Embryonic facial prominence (tissue), 1 donor: ENCODE results near the gene PRKAG3.
"Not testable (repeated sequence)": the region's sequence is repeated elsewhere in the genome, so short reads cannot be mapped to it uniquely, and the experiment has no call there.

Experiments used
- DNase-seq: peaks from one replicate; pipeline ENCODE4 v3.0.0-alpha.2; 2016; ENCODE audit errors: extremely low spot score

PRKAG3 gene

DNA sequence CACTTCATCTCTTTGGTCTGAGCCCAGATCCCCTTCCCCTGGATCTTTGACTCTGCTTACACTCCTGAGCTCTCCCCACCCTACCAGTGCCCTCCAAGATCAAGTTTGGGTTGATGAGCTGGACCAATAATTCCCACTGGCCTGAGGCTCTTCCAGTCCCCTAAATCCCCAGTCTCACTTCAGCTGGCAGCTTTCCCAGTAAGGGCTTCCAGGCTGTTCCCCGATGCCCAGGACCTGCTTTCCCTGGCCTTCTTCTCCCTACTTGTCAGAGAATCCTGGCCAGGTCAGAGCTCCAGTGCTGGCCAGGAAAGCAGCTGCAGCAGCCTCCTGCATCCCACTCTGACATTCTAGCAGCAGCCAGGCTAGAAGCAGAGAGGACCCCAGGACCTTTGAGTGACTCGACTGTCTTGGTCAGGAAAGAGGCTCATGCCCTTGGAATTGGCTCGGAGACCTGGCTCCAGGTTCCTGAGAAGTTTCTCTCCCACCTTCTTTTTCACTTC, 31.5 kb upstream of the PRKAG3 start:
- DNase-seq, result no peak

- no peak for DNase-seq
These were observed 30.2 kb upstream of the PRKAG3 start for GRCh38 chr2:218861645-218862318.

- DNase-seq, result no peak
These were observed 29.4 kb upstream of the PRKAG3 start for GRCh38 chr2:218860950-218861381.

- DNase-seq, result no peak
These were observed 28.6 kb upstream of the PRKAG3 start for GRCh38 chr2:218859988-218860831.

DNA sequence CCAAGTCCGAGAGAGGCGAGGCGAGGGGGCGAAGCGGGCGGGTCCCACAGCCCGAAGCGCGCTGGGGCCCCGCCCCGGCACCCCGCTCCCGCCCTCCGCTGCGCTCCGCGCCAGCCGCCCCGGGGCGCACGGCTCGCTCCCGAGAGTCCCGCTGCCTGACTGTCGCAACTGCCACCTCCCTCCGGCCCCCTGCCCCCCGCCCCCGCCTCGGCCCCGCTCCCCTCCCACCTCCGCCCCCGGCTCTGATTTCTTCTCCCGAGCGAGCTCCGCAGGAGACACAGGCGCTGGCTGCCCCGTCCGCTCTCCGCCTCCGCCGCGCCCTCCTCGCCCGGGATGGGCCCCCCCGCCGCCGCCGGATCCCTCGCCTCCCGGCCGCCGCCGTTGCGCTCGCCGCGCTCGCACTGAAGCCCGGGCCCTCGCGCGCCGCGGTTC, 28.0 kb upstream of the PRKAG3 start, which contains the start of gene WNT6:
Gene WNT6 (plus strand): TSS at position 250 of the 432 bp plus-strand sequence. CDS start 233 bp downstream, outside the sequence.
- no peak for DNase-seq

DNA sequence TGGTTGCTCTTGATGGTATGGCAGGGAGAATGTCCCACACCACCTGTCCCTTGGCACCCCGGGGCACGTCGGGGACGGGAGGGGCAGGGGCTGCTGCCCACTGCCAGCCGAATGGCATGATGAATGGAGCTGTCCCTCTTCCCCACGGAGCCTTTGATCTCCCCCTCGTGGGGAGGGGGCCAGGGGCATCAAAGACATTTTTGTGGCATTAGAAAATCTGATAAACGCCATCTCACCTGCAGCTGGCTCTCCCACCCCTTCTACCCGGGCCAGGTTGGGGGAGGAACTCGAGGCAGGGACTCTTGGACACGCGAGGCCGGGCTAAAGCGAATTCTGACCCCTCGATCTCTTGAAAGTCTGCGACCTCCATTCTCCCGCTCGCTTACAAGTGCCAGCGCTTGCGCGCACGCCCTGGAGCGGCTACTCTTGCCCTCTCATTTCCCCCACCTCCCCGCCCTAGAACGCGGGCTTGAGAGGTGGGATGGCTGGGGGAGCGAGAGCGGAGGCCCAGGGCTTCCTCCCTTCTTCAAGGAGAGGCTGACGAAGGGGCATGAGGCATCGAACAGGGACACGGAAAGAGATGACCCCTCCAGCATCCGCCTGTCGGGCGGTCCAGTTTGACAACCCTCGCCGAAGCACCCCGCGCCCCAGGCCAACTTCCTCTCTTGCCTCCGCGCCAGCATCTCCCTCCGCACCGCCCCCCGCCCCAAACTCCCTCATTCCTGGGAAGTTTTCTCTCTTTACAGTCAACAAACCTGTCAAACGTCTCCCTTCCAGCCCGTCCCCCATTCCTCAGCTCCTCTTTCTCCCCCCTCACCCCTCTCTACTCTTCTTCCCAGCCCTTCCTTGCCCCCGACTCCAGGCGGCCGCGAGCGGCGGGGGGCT, 27.3 kb upstream of the PRKAG3 start:
- peak; percentile 68 for DNase-seq

- DNase-seq, result no peak
These were observed 26.5 kb upstream of the PRKAG3 start for GRCh38 chr2:218858138-218858445.

DNA sequence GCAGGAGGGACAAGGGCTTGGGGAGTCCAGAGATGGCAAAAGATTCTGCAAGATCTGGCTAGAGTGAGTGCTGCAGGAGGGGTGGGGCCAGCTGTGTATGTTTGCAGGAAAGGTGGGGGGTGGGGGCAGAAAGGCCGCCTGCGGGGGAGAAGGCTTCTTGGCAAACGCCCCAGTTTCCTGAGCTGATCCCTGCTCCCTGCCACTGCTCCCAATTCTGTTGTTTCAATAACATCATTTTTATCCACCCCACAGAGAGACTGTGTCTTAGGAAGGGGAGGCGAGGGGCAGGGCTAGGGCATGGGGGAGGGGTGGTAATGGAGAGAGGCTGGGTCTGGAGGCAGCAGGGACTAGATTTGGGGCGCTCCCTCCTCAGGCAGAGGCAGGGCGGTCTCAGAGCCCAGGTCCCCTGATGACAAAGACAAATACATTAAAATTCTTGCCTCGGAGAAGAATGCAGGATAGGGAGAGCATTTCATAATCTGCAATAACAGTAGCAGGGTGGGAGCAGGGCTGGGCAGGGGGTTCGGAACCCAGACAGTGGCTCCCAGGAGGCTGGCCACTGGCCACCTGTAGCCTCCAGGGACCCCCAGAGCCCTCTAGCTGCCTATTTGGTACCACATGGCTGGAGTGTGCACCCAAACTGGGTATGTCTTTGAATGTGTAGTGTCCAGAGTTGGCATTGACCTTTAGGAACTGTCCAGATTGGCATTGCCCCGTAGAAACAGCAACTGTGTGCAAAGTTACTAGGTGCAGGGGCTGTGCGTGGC, 26.0 kb upstream of the PRKAG3 start:
- DNase-seq, result no peak

DNA sequence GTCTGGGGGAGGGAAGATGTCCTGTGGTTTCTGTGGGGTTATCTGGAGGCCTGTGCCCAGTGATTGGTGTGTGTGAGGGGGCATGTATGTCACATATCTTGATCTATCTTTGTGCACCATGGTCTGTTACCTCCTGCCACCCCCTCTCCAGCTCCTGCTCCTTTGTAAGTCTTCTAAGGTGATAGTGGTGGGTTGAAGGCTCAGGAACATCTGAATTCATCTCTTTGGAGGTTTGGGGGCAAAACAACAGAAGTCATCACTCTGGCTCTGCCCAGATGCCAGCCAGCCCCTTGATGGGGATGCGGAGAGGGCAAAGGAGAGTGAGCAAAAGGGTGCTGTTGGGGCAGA, 25.3 kb upstream of the PRKAG3 start:
- DNase-seq, result no peak

- no peak for DNase-seq
These were observed 24.7 kb upstream of the PRKAG3 start for GRCh38 chr2:218856167-218856895.

DNA sequence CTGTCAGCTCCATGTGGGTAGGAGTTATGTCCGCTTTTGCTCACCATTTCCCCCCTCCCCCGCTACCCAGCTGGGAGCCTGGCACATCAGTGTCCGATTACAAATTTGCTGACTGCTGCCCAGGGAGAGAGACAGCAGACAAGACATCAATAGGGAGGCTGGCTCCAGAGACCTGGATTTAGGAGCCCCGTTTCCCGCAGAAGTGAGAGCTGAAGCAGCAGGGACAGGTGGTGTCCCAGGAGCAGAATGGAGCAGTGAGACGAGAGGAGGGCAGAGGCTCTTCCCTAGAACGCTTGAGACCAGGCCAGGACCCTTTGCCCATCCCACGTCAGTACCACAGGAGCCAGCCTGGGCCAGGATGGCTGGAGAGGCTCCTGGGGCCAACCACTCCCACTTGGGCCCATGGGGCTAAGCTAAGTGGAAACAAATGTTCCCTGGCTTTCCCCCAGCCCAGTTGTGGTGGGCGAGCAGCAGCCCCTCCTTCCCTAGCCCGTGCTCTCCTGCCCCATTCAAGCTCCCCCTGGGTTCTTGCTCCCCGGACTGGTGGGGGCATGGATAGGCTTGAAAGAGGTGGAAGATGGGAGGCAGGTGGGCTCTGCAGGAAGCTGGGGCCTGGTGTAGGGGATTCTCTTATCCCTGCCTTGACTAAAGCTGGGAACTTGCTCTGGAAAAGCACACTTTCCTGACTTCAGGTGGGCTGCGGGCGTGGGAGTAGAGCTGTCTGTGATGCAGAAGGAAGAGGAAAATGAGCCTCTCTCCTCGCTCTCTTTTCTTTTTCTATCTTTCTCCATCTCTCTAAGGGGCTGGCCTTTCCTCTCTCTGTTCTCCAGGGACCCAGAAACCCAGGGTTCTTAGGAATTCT, 23.9 kb upstream of the PRKAG3 start:
- DNase-seq, result no peak

DNA sequence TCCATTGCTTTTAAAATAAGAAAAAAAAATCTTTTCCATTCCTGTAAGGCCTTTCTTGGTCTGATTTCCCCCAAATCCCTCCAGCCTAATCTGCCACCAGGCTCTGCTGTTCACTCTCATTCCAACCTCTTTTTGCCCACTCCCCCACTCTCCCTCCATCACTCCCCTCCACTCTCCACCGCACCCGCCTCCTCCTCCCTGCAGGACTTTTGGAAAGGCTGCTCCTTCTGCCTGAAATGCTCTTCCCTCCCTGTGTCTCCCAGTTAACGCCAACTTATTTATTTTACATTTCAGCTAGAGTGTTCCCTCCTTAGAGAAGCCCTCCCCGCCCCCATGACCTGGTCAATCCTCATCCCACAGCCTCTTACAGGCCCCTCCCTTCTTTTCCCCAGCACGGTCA, 23.3 kb upstream of the PRKAG3 start:
- no peak for DNase-seq

GRCh38 chr2:218853766-218854165, 22.2 kb upstream of the PRKAG3 start:
- DNase-seq, result no peak

DNA sequence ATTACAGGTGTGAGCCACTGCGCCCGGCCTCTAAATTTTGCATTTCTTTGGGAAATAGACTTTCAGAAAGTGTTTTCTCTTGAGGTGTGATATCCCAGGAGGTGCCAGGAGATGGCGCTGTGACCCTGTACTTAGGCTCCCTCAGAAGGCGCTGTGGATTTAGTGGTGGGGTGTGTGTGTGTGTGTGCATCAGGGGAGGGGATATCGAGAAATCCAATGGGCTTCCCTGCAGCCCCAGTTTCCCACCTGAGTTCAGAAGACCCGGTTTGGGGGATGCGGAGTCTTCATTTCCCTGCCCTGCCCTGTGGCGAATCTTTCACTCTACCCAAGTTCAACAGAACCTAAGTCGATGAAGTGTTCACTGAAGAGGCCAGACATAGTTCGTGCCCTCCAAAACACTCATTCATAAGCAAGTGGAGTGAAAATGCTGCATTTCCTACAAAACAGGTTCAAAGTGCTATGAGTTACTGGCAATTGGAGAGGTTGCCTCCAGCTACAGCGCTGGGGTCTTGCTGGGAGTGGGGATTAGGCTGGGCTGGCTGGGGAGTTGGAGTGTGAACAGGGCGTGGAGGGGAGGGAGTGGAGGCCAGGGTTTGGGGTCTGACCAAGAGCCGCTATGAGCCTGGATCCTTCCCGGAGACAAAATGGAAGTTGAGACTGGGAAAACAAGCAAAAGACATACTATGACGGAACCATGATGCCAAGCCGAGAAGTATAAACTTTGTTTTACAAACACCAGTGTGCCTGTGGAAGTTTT, 21.5 kb upstream of the PRKAG3 start:
- DNase-seq, result no peak

- no peak for DNase-seq
These were observed 19.7 kb upstream of the PRKAG3 start for GRCh38 chr2:218851286-218851685.

DNA sequence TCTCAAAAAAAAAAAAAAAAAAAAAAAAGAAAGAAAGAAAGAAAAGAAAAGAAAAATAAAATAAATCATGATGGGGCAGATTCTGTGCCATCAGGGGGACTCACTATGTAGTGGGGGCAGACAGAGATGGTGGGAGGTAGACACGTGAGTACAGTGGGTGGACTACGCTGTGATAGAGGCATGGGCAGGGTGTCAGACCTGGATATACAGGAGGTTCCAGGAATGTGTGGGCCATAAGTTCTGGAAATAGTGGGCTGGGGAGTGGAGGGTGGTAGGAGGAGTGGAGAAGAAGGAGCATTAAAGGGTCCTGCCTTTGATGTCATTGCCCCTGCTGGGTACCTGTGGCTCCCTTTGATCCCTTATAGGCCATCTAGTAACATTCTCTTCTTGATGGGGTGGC, 19.2 kb upstream of the PRKAG3 start:
- DNase-seq, result no peak

- DNase-seq, result no peak
These were observed 18.1 kb upstream of the PRKAG3 start for GRCh38 chr2:218849721-218850120.

- DNase-seq, result not testable (repeated sequence)
These were observed 15.4 kb upstream of the PRKAG3 start for GRCh38 chr2:218846963-218847362.

- not testable (repeated sequence) for DNase-seq
These were observed 12.7 kb upstream of the PRKAG3 start for GRCh38 chr2:218844334-218844733.
